ENCODE results near the gene MAMDC4. TPM values are rescaled to one million over a fixed set of nuclear protein-coding genes. Genes with fewer than 3 reads are reported as not detected.

Gene MAMDC4
- total and polyA plus RNA-seq, 2 donors, result 1.3 to 14.0 TPM

DNA sequence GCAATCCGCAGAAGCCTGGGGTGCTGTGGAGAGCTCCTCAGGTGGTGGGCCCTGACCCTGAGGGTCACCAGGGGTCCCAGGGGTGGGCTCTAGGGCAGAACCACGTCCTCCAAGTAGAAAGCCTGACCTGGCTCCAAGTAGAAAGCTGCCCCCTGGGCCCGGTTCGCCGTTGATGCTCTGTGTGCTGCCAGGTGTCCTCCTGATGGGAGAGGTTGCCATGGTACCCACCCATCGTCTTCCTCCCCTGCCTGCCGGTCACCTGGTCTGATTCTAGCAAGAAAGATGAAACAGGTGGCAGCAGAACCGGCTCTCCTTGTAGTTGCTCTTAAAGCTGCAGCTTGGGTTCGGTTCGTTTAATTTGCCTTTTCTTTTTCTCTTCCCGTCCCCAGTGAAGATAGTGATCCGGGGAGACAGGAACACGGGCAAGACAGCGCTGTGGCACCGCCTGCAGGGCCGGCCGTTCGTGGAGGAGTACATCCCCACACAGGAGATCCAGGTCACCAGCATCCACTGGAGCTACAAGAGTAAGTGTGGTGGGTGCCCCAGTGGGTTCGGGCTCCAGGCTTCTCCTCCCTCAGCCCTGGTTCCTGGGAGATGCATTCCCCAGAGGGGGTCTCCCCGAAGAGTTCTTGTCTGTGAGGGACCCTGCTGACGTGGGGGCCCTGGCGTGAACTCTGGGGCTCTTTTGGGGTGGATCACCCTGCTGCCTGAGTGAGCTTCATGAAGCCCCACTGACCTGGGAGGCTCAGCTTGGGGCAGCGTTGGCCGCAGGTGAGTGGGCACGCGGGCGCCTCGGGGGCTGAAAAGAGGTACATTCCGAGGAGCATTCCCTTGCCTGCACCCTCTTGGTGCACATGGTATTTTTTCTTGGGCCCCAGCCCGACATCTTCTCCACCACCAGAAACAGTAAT is 28.8 kb upstream of the MAMDC4 start:
- Histone ChIP-seq H3K27ac (ENCODE audit: low read depth in 1 of 2, low read length in 1 of 2) (no peak overlapping the region), H3K4me3 (ENCODE audit: low read length in 2 of 2) (no peak overlapping the region), H3K9me3 (ENCODE audit: control insufficient read depth in 2 of 2, insufficient read depth in 1 of 2, low read length in 1 of 2) (peaks cover 0 to 2% of the 10 kb centered on the region in 2 donors), H3K36me3 (ENCODE audit: control insufficient read depth in 2 of 2, insufficient read depth in 2 of 2, low read length in 1 of 2) (peaks cover 47 to 57% of the 10 kb centered on the region in 2 donors), H3K4me1 (ENCODE audit: control insufficient read depth in 2 of 2, insufficient read depth in 2 of 2, low read length in 2 of 2) (peaks cover 0 to 4% of the 10 kb centered on the region in 2 donors), H3K27me3 (ENCODE audit: control insufficient read depth in 2 of 2, insufficient read depth in 1 of 2, low read length in 1 of 2) (peaks cover 0 to 4% of the 10 kb centered on the region in 2 donors)
- 92% methylated on average over 30 of the region's 30 CpGs for WGBS
- DNase-seq (ENCODE audit: low read depth in 6 of 9, low spot score in 9 of 9), result no peak

DNA sequence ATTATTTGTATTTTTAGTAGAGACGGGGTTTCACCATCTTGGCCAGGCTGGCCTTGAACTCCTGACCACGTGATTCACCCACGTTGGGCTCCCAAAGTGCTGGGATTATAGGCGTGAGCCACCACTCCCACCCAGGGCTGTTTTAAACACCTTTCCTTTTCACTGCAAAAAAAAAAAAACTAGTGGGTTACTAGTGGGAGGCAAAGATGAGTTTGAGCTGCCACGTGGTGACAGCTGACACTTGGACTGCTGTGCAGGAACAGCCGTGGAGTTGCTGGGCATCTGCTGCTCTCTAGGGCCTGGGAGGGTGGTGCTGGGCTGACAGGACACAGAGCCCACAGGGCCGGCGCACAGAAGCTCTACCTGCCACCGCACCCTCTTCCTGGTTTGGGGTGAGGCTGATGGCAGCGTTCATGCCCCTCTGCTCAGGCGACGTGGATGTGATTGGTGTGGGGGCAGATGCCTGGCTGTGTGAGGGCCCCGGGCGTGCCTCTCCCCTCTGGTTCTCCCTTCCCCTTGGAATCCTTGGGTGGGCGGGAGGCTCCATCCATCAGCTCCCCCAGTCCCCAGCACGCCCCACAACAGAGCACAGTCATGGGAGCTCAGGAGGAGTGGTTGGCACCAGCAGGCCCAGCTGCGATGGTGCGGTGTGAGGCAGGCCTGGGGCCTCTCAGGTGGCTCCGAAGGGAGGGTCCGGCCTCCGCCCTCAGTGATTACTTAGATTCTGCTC is 27.5 kb upstream of the MAMDC4 start:
- Histone ChIP-seq H3K36me3 (ENCODE audit: control insufficient read depth in 2 of 2, insufficient read depth in 2 of 2, low read length in 1 of 2) (peaks cover 59 to 69% of the 10 kb centered on the region in 2 donors), H3K4me3 (ENCODE audit: low read length in 2 of 2) (no peak overlapping the region), H3K27ac (ENCODE audit: low read depth in 1 of 2, low read length in 1 of 2) (no peak overlapping the region), H3K9me3 (ENCODE audit: control insufficient read depth in 2 of 2, insufficient read depth in 1 of 2, low read length in 1 of 2) (peaks cover 0 to 2% of the 10 kb centered on the region in 2 donors), H3K27me3 (ENCODE audit: control insufficient read depth in 2 of 2, insufficient read depth in 1 of 2, low read length in 1 of 2) (peaks cover 0 to 4% of the 10 kb centered on the region in 2 donors), H3K4me1 (ENCODE audit: control insufficient read depth in 2 of 2, insufficient read depth in 2 of 2, low read length in 2 of 2) (peaks cover 0 to 4% of the 10 kb centered on the region in 2 donors)
- DNase-seq (ENCODE audit: low read depth in 6 of 9, low spot score in 9 of 9), result no peak
- whole genome bisulfite sequencing, result 98% methylated on average over 21 of the region's 21 CpGs

DNA sequence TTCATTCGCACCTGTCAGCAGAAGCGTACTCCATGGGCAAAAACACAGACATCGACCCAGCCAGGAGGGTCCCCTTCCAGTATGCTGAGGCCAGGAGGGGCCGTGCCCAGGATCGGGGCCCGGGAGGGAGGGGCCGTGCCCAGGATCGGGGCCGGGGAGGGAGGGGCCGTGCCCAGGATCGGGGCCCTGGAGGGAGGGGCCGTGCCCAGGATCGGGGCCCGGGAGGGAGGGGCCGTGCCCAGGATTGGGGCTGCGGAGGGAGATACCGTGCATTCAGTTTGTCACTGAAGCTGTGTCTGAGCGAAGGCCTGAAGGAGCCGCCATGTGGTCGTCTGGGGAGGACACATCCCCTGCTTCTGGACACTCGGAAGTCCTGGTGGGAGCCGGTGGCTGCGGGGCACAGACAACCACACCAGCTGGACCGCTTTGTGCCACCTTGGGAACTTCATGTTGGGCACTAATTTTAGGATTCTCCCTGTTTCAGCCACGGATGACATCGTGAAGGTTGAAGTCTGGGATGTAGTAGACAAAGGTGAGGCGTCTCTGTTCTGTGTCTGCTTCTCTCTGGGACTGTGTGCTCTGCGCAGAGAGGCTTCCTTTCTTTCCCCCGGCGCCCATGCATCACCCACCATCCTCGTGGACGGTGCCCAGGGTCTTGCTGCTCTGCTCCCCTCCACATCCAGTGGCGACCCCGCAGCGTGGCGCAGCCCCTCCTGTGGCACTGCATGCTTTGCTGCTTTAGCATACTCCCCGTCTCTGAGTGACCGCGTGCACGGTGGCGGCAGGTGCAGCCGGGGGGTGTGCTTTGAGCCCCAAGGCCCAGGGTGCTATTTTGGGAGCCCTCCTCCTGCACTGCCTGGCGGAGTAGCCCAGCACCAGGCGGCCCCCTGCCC is 26.6 kb upstream of the MAMDC4 start:
- WGBS, result 96% methylated on average over 44 of the region's 44 CpGs
- no peak overlapping the region for H3K27ac ChIP-seq (ENCODE audit: low read depth in 1 of 2, low read length in 1 of 2)
- H3K36me3 ChIP-seq (ENCODE audit: control insufficient read depth in 2 of 2, insufficient read depth in 2 of 2, low read length in 1 of 2), result peaks cover 68 to 78% of the 10 kb centered on the region in 2 donors
- DNase-seq (ENCODE audit: low read depth in 6 of 9, low spot score in 9 of 9), result no peak
- peaks cover 0 to 4% of the 10 kb centered on the region in 2 donors for H3K4me1 ChIP-seq (ENCODE audit: control insufficient read depth in 2 of 2, insufficient read depth in 2 of 2, low read length in 2 of 2)
- peaks cover 0 to 2% of the 10 kb centered on the region in 2 donors for H3K9me3 ChIP-seq (ENCODE audit: control insufficient read depth in 2 of 2, insufficient read depth in 1 of 2, low read length in 1 of 2)
- no peak overlapping the region for H3K4me3 ChIP-seq (ENCODE audit: low read length in 2 of 2)
- peaks cover 0 to 4% of the 10 kb centered on the region in 2 donors for H3K27me3 ChIP-seq (ENCODE audit: control insufficient read depth in 2 of 2, insufficient read depth in 1 of 2, low read length in 1 of 2)

DNA sequence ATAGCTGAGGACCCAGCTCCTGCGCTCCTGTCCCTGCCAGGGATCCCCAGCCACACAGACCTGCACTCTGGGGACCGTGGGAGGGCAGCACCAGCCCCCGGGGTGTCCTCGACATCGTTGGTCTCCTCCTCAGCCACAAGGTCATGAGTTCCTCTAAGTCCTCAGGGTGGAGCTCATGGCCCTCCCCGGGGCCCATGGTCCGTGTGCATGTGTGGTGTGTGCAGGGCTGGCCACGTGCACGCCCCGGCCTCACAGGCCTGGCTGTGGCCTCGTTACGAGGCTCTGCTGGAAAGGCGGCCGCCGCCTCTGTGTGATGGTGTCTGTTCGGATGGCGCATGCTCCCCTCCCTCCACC is 26.0 kb upstream of the MAMDC4 start:
- H3K27ac ChIP-seq (ENCODE audit: low read depth in 1 of 2, low read length in 1 of 2), result no peak overlapping the region
- H3K36me3 ChIP-seq (ENCODE audit: control insufficient read depth in 2 of 2, insufficient read depth in 2 of 2, low read length in 1 of 2), result peaks cover 74 to 85% of the 10 kb centered on the region in 2 donors
- no peak overlapping the region for H3K4me3 ChIP-seq (ENCODE audit: low read length in 2 of 2)
- H3K9me3 ChIP-seq (ENCODE audit: control insufficient read depth in 2 of 2, insufficient read depth in 1 of 2, low read length in 1 of 2), result peaks cover 0 to 2% of the 10 kb centered on the region in 2 donors
- H3K27me3 ChIP-seq (ENCODE audit: control insufficient read depth in 2 of 2, insufficient read depth in 1 of 2, low read length in 1 of 2), result peaks cover 0 to under 1% of the 10 kb centered on the region in 2 donors
- WGBS, result 98% methylated on average over 17 of the region's 17 CpGs
- no peak for DNase-seq (ENCODE audit: low read depth in 6 of 9, low spot score in 9 of 9)
- no peaks in the 10 kb centered on the region for H3K4me1 ChIP-seq (ENCODE audit: control insufficient read depth in 2 of 2, insufficient read depth in 2 of 2, low read length in 2 of 2)

DNA sequence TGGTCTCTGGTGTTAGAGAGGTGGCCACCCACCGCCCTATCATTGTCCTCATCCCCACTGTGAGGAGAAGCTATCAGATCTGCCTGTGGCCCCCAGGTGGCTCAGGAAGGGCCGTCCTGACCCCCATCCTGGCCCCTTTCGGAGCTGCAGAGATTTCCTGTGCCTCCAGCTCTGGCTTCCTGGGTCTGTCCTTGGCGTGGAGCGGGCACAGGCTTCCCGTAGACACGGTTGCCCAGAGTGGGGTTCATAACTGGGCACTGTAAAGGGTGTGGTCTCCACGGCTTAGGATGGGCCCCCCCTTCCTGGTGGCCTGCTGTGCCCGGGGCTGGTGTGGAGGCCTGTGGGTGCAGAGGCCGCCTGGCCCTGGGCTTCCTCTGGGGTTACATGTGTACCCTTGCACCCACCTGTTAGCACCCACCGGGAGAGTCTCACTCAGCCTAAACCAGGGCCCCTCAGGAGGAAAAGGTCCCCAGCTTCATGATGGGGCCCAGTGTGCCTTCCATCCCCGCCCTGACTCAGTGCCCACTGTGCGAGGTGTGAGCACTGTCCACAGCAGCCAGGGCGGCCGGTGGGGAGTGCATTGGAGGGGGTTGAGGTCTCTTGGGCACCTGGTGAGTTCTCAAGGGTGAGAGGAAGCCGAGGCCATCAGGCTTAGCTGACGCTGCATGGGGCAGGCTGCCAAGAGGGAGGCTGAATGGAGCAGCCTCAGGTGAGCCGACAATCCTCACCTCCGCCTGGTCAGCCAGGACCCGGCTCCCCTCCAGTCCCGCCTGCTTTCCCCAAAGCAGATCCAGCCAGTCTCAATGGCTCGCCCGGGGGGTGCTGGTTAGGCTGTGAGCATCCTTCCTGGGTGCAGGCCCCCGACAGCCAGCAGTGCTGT is 25.2 kb upstream of the MAMDC4 start:
- WGBS, result 97% methylated on average over 24 of the region's 24 CpGs
- Histone ChIP-seq H3K4me3 (ENCODE audit: low read length in 2 of 2) (no peak overlapping the region), H3K4me1 (ENCODE audit: control insufficient read depth in 2 of 2, insufficient read depth in 2 of 2, low read length in 2 of 2) (no peaks in the 10 kb centered on the region), H3K27ac (ENCODE audit: low read depth in 1 of 2, low read length in 1 of 2) (no peak overlapping the region), H3K9me3 (ENCODE audit: control insufficient read depth in 2 of 2, insufficient read depth in 1 of 2, low read length in 1 of 2) (peaks cover 0 to 2% of the 10 kb centered on the region in 2 donors), H3K27me3 (ENCODE audit: control insufficient read depth in 2 of 2, insufficient read depth in 1 of 2, low read length in 1 of 2) (no peaks in the 10 kb centered on the region), H3K36me3 (ENCODE audit: control insufficient read depth in 2 of 2, insufficient read depth in 2 of 2, low read length in 1 of 2) (peaks cover 82 to 90% of the 10 kb centered on the region in 2 donors)
- DNase-seq (ENCODE audit: low read depth in 6 of 9, low spot score in 9 of 9), result no peak

DNA sequence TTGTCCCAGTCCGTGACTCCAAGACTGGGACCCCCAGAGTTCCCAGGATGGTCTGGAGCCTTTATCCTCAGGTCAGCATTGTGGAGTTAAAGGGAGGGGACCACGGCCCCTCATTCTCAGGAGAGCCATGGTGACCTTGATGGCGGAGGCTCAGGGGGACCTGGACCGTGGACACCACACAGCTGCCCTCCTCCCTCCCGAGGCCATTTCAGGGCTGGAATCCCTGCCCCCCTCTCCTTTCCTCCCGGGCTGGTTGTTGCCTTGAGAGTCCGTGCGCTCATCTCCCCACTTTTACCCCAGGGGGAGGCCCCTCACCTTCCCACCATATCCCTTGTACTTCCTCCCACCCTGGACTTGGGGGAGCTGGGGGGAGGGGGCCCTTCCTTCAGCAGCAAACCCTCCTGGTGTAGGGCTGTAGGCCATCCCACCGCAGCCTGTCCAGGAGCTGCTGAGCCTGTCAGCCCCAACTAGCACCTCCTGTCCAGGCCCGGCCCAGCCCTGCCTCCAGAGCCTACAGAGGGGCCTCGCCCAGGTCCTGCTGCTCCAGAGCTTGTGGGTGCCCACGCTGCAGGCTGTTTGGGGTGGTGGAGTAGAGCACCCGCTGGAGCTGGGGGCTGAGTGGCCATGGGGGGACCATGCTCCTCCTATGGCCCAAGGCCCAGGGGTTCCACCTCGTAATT is 24.2 kb upstream of the MAMDC4 start:
- Histone ChIP-seq H3K27ac (ENCODE audit: low read depth in 1 of 2, low read length in 1 of 2) (no peak overlapping the region), H3K4me3 (ENCODE audit: low read length in 2 of 2) (no peak overlapping the region), H3K36me3 (ENCODE audit: control insufficient read depth in 2 of 2, insufficient read depth in 2 of 2, low read length in 1 of 2) (peaks cover 86 to 94% of the 10 kb centered on the region in 2 donors), H3K4me1 (ENCODE audit: control insufficient read depth in 2 of 2, insufficient read depth in 2 of 2, low read length in 2 of 2) (no peaks in the 10 kb centered on the region), H3K9me3 (ENCODE audit: control insufficient read depth in 2 of 2, insufficient read depth in 1 of 2, low read length in 1 of 2) (peaks cover 0 to 2% of the 10 kb centered on the region in 2 donors), H3K27me3 (ENCODE audit: control insufficient read depth in 2 of 2, insufficient read depth in 1 of 2, low read length in 1 of 2) (no peaks in the 10 kb centered on the region)
- 98% methylated on average over 14 of the region's 14 CpGs for WGBS
- DNase-seq (ENCODE audit: low read depth in 6 of 9, low spot score in 9 of 9), result no peak

DNA sequence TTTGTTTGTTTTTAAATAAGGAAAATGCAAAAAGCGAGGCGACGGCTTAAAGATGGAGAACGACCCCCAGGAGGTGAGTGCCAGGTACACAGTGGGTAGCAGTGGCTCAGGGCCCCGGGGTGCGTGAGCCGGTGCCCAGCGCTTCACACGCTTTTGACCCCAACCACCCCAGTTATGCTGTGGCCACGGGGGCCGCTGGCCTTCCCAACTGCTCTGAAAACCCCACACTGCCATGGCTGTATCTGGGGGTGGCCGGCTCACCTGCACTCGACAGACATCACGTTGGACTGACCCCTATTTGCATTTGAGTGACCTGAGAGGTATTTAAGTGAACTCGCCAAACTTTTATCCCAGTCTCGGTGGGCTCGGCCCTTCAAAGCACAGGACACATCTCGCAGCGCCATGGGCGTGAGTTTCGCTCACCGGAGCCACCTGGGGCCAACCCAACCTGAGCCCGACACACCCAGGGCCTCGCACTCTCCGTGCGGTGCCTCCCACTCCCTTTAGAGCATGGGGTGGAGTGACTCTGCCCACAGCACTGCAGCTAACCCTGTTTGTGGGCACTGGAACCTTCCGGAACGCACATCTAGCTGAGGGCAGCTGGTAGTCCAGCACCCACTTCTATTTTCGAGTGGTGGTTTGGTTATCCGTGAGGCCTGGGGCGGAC is 23.5 kb upstream of the MAMDC4 start:
- DNase-seq (ENCODE audit: low read depth in 6 of 9, low spot score in 9 of 9), result no peak
- Histone ChIP-seq H3K27me3 (ENCODE audit: control insufficient read depth in 2 of 2, insufficient read depth in 1 of 2, low read length in 1 of 2) (no peaks in the 10 kb centered on the region), H3K4me1 (ENCODE audit: control insufficient read depth in 2 of 2, insufficient read depth in 2 of 2, low read length in 2 of 2) (no peaks in the 10 kb centered on the region), H3K27ac (ENCODE audit: low read depth in 1 of 2, low read length in 1 of 2) (no peak overlapping the region), H3K36me3 (ENCODE audit: control insufficient read depth in 2 of 2, insufficient read depth in 2 of 2, low read length in 1 of 2) (peaks cover 80 to 88% of the 10 kb centered on the region in 2 donors), H3K9me3 (ENCODE audit: control insufficient read depth in 2 of 2, insufficient read depth in 1 of 2, low read length in 1 of 2) (peaks cover 0 to 2% of the 10 kb centered on the region in 2 donors), H3K4me3 (ENCODE audit: low read length in 2 of 2) (no peak overlapping the region)
- 97% methylated on average over 31 of the region's 31 CpGs for WGBS
